ENCODE measurements around the gene SORBS1.

The SORBS1 gene

DNA sequence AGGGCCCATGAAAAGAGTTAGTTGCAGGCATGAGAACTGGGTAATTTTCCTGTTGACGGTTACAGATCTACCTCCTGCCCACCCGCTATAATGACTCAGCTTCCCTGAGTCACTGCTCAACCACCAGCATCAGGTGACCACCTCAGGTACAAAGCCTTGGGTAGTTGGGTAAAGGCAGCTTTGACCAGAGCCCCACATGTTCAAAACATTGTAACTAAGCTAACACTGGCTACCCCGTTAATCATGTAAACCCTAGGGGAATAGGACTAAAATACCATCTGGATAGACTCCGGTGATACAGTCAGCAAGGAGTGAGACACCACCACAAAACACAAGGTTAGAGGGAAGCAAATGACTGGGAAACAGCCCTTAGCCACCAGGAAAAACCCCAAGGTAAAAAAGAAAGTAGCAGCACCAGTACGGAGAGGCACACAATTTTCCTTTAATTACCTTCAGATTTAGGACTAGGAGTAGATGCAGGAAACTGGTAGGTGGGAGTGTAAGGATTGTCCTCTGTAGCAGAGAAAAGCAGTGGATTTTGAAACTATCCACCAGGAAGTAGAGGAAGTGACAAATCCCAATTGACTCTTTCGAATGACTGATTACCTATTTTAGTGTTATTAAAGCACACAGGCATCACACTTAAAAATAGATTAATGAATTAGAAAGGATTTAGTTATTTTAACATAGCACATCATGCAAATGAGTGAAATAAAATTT, 166.8 kb downstream of the SORBS1 start:
- in situ Hi-C loops (cut with MboI; ENCODE audit: low sequenced_read_pairs) = no loop called here

DNA sequence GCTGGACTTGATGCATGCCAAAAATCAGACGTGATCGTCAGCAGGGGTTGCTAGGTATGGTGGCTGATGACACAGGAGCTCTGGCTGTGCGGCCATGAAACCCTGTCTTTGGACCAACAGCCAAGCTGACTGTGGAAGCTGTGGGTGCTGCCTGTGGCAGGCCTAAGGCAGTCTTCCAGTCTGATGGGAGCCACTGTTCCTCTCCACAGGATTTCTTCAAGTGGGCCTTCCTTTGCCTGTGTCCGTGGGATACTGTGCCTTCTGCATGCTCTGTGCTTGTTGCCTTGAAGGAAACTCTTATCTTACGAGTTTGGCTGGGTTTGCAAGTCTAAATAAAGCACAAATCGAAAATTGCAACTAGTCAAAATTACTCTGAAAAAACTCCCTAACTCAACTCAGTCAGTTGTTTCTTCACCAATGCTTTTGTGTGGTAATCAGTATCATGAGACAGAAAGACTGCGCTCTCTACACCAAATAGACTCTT, 168.4 kb downstream of the SORBS1 start:
- in situ Hi-C loops (cut with MboI; ENCODE audit: low sequenced_read_pairs) = no loop called here

DNA sequence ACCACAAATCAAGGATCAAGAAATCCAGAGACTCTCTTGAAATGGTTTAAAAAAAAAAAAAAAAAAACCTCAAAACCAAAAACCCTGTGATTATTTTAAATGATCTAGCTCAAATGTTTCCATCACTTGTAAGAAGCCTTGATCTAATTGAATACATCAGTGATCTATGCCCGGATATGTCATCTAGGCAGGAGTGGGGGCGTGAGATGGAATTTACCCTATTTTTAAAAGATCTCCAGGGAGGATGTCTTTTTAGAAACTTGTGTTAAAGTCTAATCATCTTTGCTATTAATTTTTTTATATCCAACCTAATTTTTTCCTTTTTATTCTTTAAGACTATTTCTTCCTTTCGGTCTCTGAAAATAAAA, 169.0 kb downstream of the SORBS1 start:
- in situ Hi-C loops (cut with MboI; ENCODE audit: low sequenced_read_pairs) = no loop called here

DNA sequence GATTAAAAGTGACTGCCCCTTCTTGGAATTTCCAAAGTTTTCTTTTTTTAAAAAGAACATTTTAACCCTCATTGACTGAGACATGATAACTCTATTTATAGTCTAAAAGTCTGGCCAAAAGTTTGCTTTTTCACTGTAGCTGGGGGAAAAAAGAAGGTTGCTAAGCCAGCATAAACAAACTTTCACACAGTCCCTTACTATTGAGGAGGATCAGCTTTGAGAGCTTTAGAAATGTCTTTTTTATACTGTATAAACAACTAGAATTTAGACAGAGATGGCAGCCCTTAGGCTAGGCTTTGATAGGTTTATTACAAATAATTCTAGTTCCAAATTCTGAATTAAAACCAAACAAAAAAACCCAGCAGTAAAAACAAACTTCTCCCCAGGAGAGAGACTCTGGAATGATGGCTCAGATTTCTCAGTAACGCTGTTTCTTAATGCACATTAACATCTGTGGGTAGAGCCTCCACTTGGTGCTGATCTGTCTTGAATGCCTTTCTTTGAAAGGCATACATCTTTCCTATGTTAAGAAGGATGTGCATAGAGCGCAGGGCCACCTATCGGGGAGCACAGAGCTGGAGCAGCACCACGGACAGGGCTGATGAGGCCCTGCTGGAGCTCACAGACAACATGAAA, 169.5 kb downstream of the SORBS1 start:
- in situ Hi-C loops (cut with MboI; ENCODE audit: low sequenced_read_pairs) = no loop called here

DNA sequence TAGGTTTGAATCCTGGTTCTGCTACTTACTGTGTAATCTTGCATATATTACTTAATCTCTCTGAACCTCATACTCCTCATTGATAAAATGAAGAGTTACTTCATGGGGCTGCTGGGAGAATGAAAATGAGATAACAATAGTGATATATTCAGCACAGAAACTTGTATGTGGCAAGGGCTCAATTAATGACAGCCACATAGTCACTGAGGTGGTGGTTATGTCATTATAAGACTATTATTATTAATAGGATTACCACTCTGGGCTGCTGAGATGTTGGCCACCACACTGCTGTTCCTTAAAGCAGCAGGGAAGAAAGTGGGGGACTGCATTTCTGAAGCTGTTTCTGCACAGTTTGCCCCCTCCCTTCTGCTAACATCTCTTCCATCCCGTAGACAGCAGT, 170.0 kb downstream of the SORBS1 start:
- in situ Hi-C loops (cut with MboI; ENCODE audit: low sequenced_read_pairs) = no loop called here

DNA sequence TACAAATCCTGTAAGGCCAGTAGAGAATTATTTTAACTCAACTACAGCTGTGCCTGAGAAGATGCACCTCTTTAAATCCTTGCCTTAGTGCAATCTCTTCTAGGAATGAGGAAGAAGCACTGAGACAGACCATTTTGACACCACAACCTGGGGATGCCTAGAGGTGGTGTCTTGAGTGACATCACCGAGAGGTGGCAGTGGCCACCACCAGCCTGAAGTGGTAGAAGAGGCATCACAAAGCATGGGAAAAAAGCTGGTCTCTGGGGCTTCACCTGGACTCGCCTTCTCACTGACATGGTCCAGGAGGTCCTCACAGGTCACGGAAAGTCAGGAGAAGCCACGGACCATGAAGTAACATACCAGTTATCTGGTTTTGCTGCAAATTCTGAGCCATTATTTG, 171.2 kb downstream of the SORBS1 start:
- in situ Hi-C loops (cut with MboI; ENCODE audit: low sequenced_read_pairs) = no loop called here

DNA sequence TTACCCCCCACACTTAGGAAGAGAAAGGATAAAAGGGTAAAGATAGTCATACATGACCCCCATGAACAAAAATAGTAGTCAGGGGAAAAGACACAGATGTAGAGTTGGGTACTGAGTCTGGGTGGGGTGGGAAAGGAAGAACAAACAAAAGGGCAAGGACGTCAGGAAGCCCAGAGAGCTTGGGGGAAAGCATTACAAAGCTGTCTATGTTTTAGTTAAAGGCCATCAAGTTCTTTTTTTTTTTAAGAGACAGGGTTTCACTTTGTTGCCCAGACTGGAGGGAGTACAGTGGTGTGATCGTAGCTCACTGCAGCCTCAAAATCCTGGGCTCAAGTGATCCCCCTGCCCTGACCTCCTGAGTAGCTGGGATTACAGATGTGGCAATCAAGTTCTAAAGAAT, 172.0 kb downstream of the SORBS1 start:
- in situ Hi-C loops (cut with MboI; ENCODE audit: low sequenced_read_pairs) = no loop called here

DNA sequence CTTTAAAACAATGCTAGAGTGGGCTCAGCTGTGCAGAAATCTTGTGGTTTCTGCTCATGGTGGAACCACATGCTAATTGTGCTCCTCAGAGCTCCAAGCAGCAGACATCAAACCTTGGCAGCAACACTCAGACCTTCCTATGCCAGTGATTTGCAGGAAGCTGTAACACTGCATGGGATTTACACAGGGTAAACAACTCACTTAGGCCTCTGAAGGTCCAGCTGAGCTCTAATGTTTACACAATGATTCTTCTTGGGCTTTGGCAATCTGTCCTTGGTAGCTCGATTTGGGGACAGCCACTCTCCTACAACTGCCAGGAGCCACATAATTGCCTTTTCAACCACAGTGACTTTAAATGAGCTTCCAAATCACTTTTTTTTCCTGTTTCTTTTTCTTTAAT, 172.6 kb downstream of the SORBS1 start:
- in situ Hi-C loops (cut with MboI; ENCODE audit: low sequenced_read_pairs) = no loop called here

DNA sequence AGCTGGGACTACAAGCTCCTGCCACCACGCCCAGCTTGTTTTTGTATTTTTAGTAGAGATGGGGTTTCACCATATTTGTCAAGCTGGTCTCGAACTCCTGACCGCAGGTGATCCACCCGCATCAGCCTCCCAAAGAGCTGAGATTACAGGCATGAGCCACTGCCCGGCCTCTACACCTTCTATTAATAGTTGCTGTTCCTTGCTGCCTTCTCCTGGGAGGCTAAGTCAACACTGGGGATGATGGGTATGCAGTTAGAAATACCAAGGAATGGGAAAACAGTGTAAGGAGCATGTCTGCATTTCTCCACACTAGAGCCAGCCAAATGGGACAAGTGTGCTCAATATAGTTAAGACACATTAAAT, 173.1 kb downstream of the SORBS1 start:
- in situ Hi-C loops (cut with MboI; ENCODE audit: low sequenced_read_pairs) = no loop called here

DNA sequence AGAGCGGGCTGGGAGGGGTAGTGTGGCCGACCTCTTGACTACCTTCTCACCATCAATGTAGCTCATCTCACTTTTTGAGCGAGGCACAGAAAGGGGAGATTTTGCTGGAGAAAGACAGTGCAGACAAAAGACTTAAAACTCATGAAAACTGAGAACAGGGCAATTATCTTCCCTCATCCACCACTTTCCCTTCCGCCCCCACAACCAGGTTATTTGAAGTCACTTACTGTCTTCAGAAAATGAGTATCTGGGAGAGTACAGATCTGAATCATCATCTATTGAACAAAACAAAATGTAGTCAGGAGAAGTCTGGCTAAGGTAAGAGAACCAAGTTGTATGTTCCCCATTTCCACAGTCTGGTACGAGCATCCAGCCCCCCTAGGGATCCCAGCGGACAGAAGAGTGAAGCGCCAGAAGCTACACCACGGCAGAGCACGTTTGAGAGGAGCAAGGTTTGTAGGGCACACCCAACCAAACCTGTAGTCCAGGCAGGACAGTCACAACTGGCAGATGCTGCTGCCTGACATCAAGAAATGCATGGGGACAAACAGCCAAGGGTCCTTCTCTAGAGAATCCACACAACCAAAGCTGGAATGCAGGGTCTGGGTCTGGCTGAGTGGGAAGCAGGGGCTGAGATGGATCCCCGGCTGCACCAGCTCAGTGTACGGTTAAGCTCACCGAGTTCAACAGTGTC, 177.0 kb downstream of the SORBS1 start:
- in situ Hi-C loops (cut with MboI; ENCODE audit: low sequenced_read_pairs) = no loop called here

DNA sequence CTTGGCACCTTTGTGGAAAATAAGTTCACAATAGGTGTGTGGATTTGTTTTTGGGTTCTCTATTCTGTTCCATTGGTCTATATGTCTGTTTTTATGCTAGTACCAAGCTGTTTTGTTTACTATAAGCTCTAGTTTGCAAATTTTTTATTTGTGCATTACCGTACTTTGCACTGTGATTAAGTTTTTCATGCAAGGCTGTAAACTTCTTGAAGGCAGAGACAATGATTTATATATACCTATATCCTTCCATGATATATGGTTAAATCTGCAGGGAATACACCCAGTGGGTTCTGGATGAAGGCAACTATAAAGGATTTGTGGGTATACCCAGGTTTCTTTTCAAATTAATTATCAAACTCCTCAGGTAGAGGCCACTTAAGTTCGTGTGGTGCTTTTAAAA, 178.6 kb downstream of the SORBS1 start:
- in situ Hi-C loops (cut with MboI; ENCODE audit: low sequenced_read_pairs) = no loop called here

DNA sequence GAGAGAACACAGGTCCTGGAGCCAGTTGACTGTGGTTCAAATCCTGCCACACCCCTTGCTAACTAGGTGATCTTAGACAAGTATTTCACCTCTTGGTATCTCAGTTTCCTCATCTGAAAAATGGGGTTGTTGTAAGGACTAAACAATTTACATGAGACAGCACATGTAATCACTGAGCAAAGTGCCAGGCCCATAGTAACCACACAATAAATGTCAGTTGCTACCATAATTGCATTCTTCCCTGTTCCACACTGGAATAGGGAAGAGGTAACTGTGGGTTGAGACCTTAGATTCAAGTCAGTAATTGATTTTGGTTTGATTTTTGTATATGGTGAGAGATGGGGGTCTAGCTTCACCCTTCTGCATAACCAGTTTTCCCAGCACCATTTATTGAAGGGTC, 179.0 kb downstream of the SORBS1 start:
- in situ Hi-C loops (cut with MboI; ENCODE audit: low sequenced_read_pairs) = no loop called here

DNA sequence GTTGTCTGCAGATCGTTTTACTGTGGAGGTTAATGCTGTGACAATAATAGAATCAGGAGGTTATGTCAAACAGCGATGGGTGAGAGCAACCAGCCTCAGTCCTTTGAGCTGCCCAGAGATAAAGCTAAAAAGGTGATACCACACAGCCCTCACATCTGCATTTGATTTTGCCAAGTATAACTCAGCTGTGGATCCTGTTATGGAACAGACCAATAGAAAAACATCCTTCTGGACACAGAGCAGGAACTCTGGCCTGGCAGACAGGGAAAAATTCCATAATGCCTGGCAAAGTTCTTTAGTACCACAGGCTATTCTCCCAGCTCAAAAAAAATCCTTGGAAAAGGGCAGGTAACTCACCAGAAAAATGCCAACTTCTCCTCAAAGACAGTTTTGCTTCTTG, 183.2 kb downstream of the SORBS1 start:
- in situ Hi-C loops (cut with MboI; ENCODE audit: low sequenced_read_pairs) = no loop called here

DNA sequence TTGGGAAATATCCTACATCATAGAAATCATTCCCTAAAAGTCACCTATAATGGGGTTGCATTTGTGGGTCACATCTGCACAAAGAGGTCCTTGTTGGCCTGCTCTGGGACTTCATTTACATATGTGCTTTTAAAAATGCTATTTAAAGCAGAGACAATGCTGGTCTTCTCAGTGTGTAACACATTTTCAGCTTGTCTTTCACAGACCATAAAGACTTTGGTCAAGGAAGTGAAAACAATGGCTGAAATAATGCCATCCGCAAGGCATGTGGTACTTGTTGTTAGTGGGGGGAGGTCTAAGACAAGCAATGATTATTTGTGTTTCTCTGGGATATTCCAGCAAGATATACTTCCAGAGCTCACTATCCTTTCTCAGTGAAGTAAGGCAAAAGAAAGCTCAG, 185.8 kb downstream of the SORBS1 start:
- in situ Hi-C loops (cut with MboI; ENCODE audit: low sequenced_read_pairs) = no loop called here

DNA sequence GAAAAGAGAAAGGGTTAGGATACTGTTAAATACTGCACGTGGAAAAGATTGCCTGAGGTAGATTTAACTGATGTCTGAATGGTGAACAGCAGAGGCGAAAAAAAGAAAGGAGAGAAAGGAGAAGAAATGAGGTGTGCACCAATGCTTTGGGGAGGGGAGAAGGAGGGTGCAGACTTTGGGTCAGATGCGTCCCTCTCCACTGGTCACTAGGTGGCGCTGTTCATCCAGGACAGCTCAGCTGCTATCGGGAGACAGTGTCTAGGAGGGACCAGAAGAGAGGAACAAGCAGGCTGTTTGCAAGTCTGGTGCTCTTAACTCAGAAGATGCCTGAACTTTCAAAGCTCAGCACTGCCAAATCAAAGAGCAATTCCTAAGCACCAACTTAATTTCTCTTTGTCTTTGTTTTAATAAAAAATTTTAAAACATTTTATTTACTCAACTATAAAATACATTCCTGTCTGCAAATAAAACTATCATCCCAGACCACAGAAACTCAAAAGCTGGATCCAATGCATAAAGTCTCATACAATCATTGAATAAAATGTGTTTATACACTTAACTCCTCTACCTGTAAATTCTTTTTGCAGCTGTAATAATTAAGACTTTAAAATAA, 186.5 kb downstream of the SORBS1 start:
- in situ Hi-C loops (cut with MboI; ENCODE audit: low sequenced_read_pairs) = no loop called here

DNA sequence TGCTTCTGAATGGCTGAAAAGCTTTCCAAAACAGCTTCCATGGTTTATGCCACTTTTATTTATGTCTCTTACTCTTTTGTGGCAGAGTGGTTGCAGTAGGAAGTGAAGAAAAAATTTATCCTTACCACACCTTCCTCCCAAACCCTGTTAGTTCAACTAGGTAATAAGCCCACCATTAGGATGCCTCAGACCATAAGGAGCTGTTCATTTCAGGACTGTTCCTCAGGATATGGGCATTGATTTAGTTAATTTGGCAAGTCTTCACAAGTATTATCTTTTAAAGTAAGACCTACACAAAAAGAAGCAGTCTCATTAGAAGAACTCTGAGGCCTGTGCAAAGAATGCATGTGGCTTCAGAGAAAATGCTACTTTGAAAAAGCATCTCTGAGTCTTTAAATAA, 187.5 kb downstream of the SORBS1 start:
- in situ Hi-C loops (cut with MboI; ENCODE audit: low sequenced_read_pairs) = no loop called here

DNA sequence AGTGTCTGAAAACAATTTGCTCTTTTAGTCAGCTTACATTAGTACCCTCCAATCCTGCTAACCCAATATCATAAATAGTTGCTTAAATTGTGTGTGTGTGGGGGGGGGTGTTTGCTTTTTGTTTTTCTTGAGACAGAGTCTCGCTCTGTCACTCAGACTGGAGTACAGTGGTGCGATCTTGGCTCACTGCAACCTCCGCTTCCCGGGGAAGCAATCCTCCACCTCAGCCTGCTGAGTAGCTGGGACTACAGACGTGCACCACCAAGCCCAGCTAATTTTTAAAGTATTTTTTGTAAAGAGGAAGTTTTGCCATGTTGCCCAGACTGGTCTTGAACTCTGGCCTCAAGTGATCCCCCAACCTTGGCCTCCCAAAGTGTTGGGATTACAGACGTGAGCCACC, 196.8 kb downstream of the SORBS1 start:
- in situ Hi-C loops (cut with MboI; ENCODE audit: low sequenced_read_pairs) = no loop called here

DNA sequence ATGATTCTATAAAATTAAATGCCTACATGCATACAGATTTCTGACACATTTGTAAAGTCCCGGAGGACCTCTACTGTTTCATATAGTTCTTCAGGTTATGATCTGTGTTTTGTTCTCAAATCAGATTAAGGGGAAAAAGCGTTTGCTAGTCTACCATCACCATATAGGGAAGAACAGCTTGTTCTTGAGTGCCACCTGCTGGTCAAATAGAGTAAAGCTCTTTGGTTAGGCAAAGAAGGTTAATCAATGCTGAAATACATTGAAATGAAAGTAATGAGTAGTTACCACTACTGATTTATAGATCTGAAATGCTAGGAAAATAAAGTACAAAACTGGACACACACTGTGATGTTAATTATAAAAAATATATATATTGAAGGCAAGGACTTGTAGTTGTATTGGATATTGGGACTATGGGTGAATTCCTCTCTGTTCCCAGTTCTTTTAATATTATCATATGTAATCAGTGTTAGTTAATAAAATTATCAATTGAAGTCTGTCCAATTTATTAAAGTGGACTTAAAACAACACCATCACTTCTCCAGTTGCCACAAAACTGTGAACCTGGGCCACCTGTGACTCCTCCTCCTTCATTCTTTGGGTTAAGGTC, 197.8 kb downstream of the SORBS1 start:
- in situ Hi-C loops (cut with MboI; ENCODE audit: low sequenced_read_pairs) = no loop called here

DNA sequence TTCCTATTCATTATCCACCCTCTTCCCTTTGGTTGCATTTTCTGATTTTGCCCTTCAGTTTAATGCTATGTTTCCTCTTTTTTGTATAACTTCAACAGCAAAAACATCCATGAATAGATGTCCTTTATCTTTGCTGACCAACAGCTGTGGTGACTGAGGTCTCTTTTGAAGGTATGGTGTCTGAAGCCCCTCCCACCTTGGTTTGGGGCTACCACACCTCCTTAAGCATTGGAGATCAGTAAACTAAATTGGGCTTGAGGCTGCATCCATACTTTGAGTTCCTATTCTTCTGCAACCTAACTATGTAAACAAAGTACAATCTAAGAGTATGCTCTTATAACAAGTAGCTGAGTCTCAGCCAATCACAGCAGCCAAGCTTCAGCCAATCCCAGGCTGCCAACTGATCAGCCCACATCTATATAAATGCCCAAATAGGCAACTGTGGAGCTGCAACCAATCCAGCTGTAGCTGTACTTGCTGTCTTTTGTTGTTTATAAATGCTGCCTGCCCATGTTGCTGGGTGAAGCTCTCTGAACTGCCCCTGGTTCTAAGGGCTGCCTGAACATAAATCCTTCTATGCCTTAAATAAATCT, 201.0 kb downstream of the SORBS1 start:
- in situ Hi-C loops (cut with MboI; ENCODE audit: low sequenced_read_pairs) = no loop called here

DNA sequence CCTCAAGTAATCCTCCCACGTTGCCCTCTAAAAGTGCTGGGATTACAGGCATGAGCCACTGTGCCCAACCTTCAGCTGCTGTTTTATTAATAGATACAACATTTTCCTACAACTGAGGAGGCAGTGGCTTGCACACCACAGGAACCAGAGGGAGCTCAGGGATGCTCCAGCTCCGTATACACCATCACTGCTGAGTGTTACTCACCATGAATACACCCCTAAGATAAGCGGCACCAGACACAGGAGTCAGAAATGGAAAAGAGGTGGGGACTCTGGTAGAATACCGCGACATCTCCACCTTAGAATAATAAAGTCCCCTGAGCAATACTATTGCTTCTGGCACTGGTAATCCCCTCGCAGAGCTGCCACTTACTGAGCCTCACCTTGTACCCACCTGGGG, 201.7 kb downstream of the SORBS1 start:
- in situ Hi-C loops (cut with MboI; ENCODE audit: low sequenced_read_pairs) = no loop called here
